Prostate gland (tissue), 2 donors: Measurements from ENCODE around the gene JADE2. TPM values are rescaled to one million over a fixed set of nuclear protein-coding genes. Genes with fewer than 3 reads are reported as not detected.
"Not testable (repeated sequence)": the region's sequence is repeated elsewhere in the genome, so short reads cannot be mapped to it uniquely, and the experiment has no call there.

Source experiments
- DNase-seq: peaks from one replicate; pipeline ENCODE4 v3.0.0-alpha.2; 2019; ENCODE audit warnings: low spot score
- H3K27ac ChIP-seq, 2 donors: fragments of 200-600 bp; sonication (generic); 2 replicates each; pipeline ENCODE4 v1.5.1; 2017 to 2019
- H3K27me3 ChIP-seq: fragments of 200-600 bp; sonication (generic); replicated peaks from 2 replicates; pipeline ENCODE4 v1.5.1; 2019; ENCODE audit not compliant: insufficient read depth
- H3K36me3 ChIP-seq, 2 donors: fragments of 200-600 bp; sonication (generic); 1 replicate in 1 of 2; 2 replicates in 1 of 2; pipeline versions ENCODE4 v1.5.1 to v1.8.1; 2017 to 2019
- H3K4me1 ChIP-seq: fragments of 200-600 bp; sonication (generic); replicated peaks from 2 replicates; pipeline ENCODE4 v1.5.1; 2019
- H3K4me3 ChIP-seq, 2 donors: fragments of 200-600 bp; sonication (generic); 2 replicates each; pipeline ENCODE4 v1.5.1; 2017 to 2019
- H3K9me3 ChIP-seq: fragments of 200-600 bp; sonication (generic); 2 replicates; pipeline ENCODE4 v1.5.1; 2017
- POLR2A ChIP-seq: fragments of 450-650 bp; IDR thresholded peaks from one replicate; pipeline ENCODE4 v1.6.1; 2016; ENCODE audit warnings: antibody characterized with exemption, mild to moderate bottlenecking
- POLR2AphosphoS5 ChIP-seq: sonication (generic); formaldehyde crosslinking; IDR thresholded peaks from one replicate; pipeline ENCODE4 v1.6.1; 2017; ENCODE audit warnings: antibody characterized with exemption
- WGBS: methylation state at CpG from one replicate; pipeline ENCODE4 v1.1.5; 2018; 5-methylcytosine and 5-hydroxymethylcytosine counted together
- intact Hi-C: fragments of 100-400 bp; cut with DNase I; formaldehyde crosslinking; loops from one replicate; pipeline ENCODE4 v1.14.2; 2022
- total RNA-seq, 2 donors: library from RNA; depleted of rRNA; stranded (reverse); fragments of >200 nt; gene quantifications; one replicate each; pipeline ENCODE4 v1.1.0, GENCODE V29; 2016
- TF ChIP-seq, protein P1 (sequence below), 4 experiments: fragments of 200-600 bp in 2 of 4; fragments of 450-650 bp in 2 of 4; sonication (generic) in 2 of 4; IDR thresholded peaks; 1 replicate in 3 of 4; 2 replicates in 1 of 4; pipeline ENCODE4 v1.5.1; 2016 to 2019; ENCODE audit warnings: antibody characterized with exemption in 4 of 4, mild to moderate bottlenecking in 2 of 4, moderate library complexity in 2 of 4

Gene JADE2
- total RNA-seq, 2 donors from 2014 or later, result 63.4 to 87.1 TPM

DNA sequence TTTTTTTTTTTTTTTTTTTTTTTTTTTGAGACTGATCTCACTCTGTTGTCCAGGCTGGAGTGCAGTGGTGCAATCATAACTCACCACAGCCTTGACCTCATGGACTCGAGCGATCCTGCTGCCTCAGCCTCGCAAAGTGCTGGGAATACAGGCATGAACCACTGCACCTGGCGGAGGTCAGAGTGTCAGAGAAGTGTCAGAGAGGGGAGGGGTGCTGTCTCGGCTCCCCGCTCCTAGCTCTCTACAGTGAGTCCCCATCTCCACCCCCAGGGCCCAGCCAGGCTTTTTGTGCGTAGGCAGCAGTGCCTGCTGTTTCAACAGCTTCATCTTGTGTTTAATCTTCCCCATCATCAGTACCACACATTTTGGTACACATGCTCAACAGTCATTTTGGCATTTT is 68.9 kb downstream of the JADE2 start:
- Histone ChIP-seq H3K4me3 (no peak overlapping the region), H3K27ac (no peak overlapping the region), H3K4me1 (peaks cover 4% of the 10 kb centered on the region), H3K9me3 (no peaks in the 10 kb centered on the region), H3K27me3 (no peaks in the 10 kb centered on the region), H3K36me3 (no peaks in the 10 kb centered on the region)
- intact Hi-C loops, result no loop called here
- no peak for DNase-seq
- 86% methylated on average over 7 of the region's 7 CpGs for WGBS
- TF ChIP-seq, protein P1, sequence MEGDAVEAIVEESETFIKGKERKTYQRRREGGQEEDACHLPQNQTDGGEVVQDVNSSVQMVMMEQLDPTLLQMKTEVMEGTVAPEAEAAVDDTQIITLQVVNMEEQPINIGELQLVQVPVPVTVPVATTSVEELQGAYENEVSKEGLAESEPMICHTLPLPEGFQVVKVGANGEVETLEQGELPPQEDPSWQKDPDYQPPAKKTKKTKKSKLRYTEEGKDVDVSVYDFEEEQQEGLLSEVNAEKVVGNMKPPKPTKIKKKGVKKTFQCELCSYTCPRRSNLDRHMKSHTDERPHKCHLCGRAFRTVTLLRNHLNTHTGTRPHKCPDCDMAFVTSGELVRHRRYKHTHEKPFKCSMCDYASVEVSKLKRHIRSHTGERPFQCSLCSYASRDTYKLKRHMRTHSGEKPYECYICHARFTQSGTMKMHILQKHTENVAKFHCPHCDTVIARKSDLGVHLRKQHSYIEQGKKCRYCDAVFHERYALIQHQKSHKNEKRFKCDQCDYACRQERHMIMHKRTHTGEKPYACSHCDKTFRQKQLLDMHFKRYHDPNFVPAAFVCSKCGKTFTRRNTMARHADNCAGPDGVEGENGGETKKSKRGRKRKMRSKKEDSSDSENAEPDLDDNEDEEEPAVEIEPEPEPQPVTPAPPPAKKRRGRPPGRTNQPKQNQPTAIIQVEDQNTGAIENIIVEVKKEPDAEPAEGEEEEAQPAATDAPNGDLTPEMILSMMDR (IDR thresholded peaks at IDR 0.05), result no peak
- TF ChIP-seq POLR2A (no peak), POLR2AphosphoS5 (no peak)

DNA sequence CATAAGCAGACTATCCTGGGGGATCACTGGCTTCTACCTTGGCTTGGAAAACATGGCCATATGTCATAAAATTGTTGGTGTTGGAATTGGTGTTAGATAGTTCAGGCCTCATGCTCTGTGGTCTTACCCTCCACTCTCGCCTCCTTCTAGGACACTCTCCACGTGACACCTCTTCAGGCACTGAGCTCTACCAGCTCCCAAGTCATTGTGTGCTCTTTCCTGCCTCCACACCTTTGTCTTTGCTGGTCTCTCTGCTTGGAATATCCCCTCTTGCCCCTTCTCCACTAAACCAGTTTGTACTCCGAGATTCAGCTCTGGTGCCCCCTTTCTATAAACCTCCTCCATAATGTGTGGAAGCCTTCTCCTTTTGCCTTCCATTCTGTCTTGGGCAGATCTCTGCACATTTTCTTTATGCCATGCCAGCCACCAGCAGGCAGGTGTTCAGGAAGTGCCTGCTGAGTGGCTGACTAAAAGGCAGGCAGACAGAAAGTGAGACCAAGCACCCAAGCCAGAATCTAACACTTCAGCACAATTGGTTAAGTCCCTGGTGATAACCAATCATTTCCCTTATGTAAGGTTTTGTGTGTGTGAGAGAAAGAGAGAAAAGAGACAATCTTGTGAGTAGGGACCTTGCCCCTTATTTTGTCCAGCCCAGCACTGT is 69.5 kb downstream of the JADE2 start:
- WGBS, result 86% methylated on average over 3 of the region's 3 CpGs
- no peaks in the 10 kb centered on the region for H3K36me3 ChIP-seq
- DNase-seq, result no peak
- intact Hi-C loops, result no loop called here
- H3K27me3 ChIP-seq, result no peaks in the 10 kb centered on the region
- no peaks in the 10 kb centered on the region for H3K9me3 ChIP-seq
- no peak overlapping the region for H3K27ac ChIP-seq
- TF ChIP-seq, protein P1 (IDR thresholded peaks at IDR 0.05), result no peak
- TF ChIP-seq POLR2A (no peak), POLR2AphosphoS5 (no peak)
- H3K4me1 ChIP-seq, result peaks cover 4% of the 10 kb centered on the region
- H3K4me3 ChIP-seq, result no peak overlapping the region

DNA sequence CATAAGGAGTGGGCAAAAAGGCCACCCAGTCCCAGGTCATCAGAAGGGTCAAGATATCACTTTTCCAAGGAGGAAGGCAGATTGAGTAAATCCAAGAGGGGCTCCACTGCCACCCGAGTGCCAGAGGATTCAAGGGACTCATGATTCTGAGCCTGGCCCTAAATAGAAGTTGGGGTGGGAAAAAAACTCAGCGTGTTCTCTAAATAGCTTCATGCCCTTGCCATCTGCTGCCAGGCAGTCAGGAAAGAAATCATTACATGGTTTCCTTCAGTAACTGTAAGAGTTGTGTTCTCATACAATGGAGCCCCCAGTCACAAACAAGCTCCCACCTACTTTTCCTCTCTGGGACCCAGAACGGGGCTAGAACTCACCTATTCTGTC is 70.0 kb downstream of the JADE2 start:
- no peak overlapping the region for H3K27ac ChIP-seq
- intact Hi-C loops, result no loop called here

DNA sequence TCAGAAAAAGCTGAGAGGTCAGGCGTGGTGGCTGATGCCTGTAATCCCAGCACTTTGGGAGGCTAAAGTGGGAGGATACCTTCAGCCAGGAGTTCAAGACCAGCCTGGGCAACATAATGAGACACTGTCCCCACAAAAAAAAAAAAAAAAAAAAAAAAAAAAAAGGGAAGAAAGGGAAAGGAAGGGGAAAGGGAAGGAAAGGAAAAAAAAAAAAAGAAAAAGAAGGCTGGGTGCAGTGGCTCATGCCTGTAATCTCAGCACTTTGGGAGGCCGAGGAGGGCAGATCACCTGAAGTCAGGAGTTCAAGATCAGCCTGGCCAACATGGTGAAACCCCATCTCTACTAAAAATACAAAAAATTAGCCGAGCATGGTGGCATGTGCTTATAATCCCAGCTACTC is 74.3 kb downstream of the JADE2 start:
- intact Hi-C loops, H3K4me1 ChIP-seq, H3K4me3 ChIP-seq, H3K27me3 ChIP-seq, H3K9me3 ChIP-seq, DNase-seq, H3K27ac ChIP-seq, H3K36me3 ChIP-seq: not testable (repeated sequence)
- WGBS, result 91% methylated on average over 3 of the region's 3 CpGs

More for the DNA sequence above, 70.0 kb downstream of the JADE2 start:
- TF ChIP-seq, protein P1 (IDR thresholded peaks at IDR 0.05), result no peak
- no peak for TF ChIP-seq POLR2A
- TF ChIP-seq POLR2AphosphoS5, result no peak
- 90% methylated on average over 3 of the region's 3 CpGs for WGBS
- Histone ChIP-seq H3K9me3 (no peaks in the 10 kb centered on the region), H3K4me3 (no peak overlapping the region), H3K4me1 (peaks cover 4% of the 10 kb centered on the region), H3K36me3 (no peaks in the 10 kb centered on the region), H3K27me3 (no peaks in the 10 kb centered on the region)
- no peak for DNase-seq

DNA sequence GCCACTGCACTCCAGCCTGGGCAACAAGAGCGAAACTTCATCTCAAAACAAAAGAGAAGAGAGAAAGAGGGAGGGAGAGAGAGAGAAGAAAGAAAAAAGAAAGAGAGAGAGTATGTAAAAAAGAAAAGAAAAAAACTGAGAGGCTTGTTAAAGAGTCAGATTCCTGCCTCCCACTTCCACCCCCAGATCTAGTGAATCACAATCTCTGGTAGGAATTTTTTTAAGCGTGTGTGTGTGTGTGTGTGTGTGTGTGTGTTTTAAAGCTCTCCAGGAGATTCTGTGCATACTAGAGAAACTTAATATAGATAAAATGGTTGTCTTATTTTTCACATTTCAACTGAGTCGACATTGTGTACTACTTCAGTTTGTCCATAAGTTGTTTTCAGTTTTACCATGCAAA is 75.1 kb downstream of the JADE2 start:
- Histone ChIP-seq H3K9me3 (no peaks in the 10 kb centered on the region), H3K27me3 (no peaks in the 10 kb centered on the region), H3K4me1 (no peaks in the 10 kb centered on the region), H3K4me3 (no peak overlapping the region), H3K36me3 (peaks cover 0 to 5% of the 10 kb centered on the region in 2 donors), H3K27ac (no peak overlapping the region)
- WGBS, result 76% methylated on average over 3 of the region's 3 CpGs
- TF ChIP-seq, protein P1 (IDR thresholded peaks at IDR 0.05), result no peak
- TF ChIP-seq POLR2A (no peak), POLR2AphosphoS5 (no peak)
- DNase-seq, result no peak
- intact Hi-C loops, result no loop called here
